ENCODE data around the gene TTLL6. TPM values are rescaled to one million over a fixed set of nuclear protein-coding genes. Genes with fewer than 3 reads are reported as not detected.

TTLL6 gene
- total and polyA plus RNA-seq, 4 donors: 0.02 to 0.08 TPM; not detected in 2

GRCh38 chr17:48759288-48759687 lies 57.7 kb downstream of the TTLL6 start:
- DNase-seq (ENCODE audit: low spot score): no peak

GRCh38 chr17:48757524-48757961 lies 59.5 kb downstream of the TTLL6 start:
- H3K9ac ChIP-seq (ENCODE audit: low read depth in 1 of 2, low read length in 2 of 2): no peak overlapping the region
- DNase-seq (ENCODE audit: low spot score): no peak
- H3K27me3 ChIP-seq (ENCODE audit: control insufficient read depth in 4 of 4, insufficient read depth in 4 of 4, low read length in 3 of 4): peaks cover 0 to 39% (median 9%) of the 10 kb centered on the region in 4 donors
- no peaks in the 10 kb centered on the region for H3K9me3 ChIP-seq (ENCODE audit: control insufficient read depth in 4 of 4, low read length in 3 of 4)
- peaks cover 2 to 7% (median 4%) of the 10 kb centered on the region in 4 donors for H3K4me1 ChIP-seq (ENCODE audit: control insufficient read depth in 4 of 4, insufficient read depth in 4 of 4, low read length in 3 of 4)
- H3K4me3 ChIP-seq (ENCODE audit: low read depth in 1 of 3, low read length in 3 of 3): no peak overlapping the region
- no peak for TF ChIP-seq HNF4G (IDR thresholded peaks at IDR 0.05)
- TF ChIP-seq RAD21 (IDR thresholded peaks at IDR 0.05): no peak
- no peak for TF ChIP-seq CTCF (IDR thresholded peaks at IDR 0.05; ENCODE audit: low read depth, low read length, missing input control)
- TF ChIP-seq HNF4A (conservative IDR thresholded peaks at IDR 0.05): no peak
- no peak overlapping the region for H3K27ac ChIP-seq (ENCODE audit: low read depth in 1 of 2, low read length in 2 of 2)
- WGBS: 56% methylated on average over 2 of the region's 2 CpGs
- no peaks in the 10 kb centered on the region for H3K36me3 ChIP-seq (ENCODE audit: control insufficient read depth in 4 of 4, insufficient read depth in 3 of 4, low read depth in 1 of 4, low read length in 3 of 4)

More at GRCh38 chr17:48759288-48759687, 57.7 kb downstream of the TTLL6 start:
- Histone ChIP-seq H3K27ac (ENCODE audit: low read depth in 1 of 2, low read length in 2 of 2) (no peak overlapping the region), H3K27me3 (ENCODE audit: control insufficient read depth in 4 of 4, insufficient read depth in 4 of 4, low read length in 3 of 4) (peaks cover 0 to 30% (median 4%) of the 10 kb centered on the region in 4 donors), H3K36me3 (ENCODE audit: control insufficient read depth in 4 of 4, insufficient read depth in 3 of 4, low read depth in 1 of 4, low read length in 3 of 4) (no peaks in the 10 kb centered on the region), H3K4me1 (ENCODE audit: control insufficient read depth in 4 of 4, insufficient read depth in 4 of 4, low read length in 3 of 4) (peaks cover 2 to 7% (median 4%) of the 10 kb centered on the region in 4 donors), H3K9me3 (ENCODE audit: control insufficient read depth in 4 of 4, low read length in 3 of 4) (no peaks in the 10 kb centered on the region), H3K4me3 (ENCODE audit: low read depth in 1 of 3, low read length in 3 of 3) (no peak overlapping the region), H3K9ac (ENCODE audit: low read depth in 1 of 2, low read length in 2 of 2) (no peak overlapping the region)
- TF ChIP-seq FOXA2 (IDR thresholded peaks at IDR 0.05) (no peak), SP1 (IDR thresholded peaks at IDR 0.05) (no peak), FOXA1 (IDR thresholded peaks at IDR 0.05) (no peak)

DNA sequence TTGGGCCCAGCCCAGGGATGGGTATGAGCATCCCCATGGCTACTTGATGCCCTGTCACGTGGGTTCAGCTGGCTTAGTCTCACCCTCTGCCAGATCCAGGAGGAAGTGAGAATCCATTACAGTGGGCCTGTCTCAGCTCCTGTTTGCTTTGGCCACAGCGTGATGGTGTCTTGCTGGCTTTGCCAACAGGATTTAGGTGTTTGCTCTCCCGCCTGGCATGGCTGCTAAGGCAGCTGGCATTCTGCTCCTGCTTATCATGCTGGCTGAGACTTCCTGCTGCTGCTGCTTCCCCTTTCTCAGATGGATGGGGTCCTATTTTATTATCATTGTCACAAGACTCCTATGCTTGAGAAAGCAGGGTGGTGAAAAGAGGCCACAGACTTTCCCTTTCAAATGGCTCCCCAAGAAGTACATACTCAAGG lies 60.2 kb downstream of the TTLL6 start:
- no peak for DNase-seq (ENCODE audit: low spot score)
- no peak overlapping the region for H3K27ac ChIP-seq (ENCODE audit: low read depth in 1 of 2, low read length in 2 of 2)

More for the DNA sequence above, 60.2 kb downstream of the TTLL6 start:
- H3K4me1 ChIP-seq (ENCODE audit: control insufficient read depth in 4 of 4, insufficient read depth in 4 of 4, low read length in 3 of 4): peaks cover 2 to 7% (median 4%) of the 10 kb centered on the region in 4 donors
- H3K4me3 ChIP-seq (ENCODE audit: low read depth in 1 of 3, low read length in 3 of 3): no peak overlapping the region
- 30% methylated on average over 3 of the region's 3 CpGs for WGBS
- TF ChIP-seq YY1 (IDR thresholded peaks at IDR 0.05) (no peak), FOXA2 (IDR thresholded peaks at IDR 0.05) (no peak), CTCF (IDR thresholded peaks at IDR 0.05; ENCODE audit: low read depth, low read length, missing input control) (no peak), HNF4G (IDR thresholded peaks at IDR 0.05) (no peak), NR2F2 (IDR thresholded peaks at IDR 0.05) (no peak), ZBTB33 (IDR thresholded peaks at IDR 0.05) (no peak), TAF1 (conservative IDR thresholded peaks at IDR 0.05) (no peak), MAX (IDR thresholded peaks at IDR 0.05) (no peak), FOXA1 (IDR thresholded peaks at IDR 0.05) (no peak), SP1 (IDR thresholded peaks at IDR 0.05) (no peak), GABPA (IDR thresholded peaks at IDR 0.05 in 1 of 2, conservative IDR thresholded peaks at IDR 0.05 in 1 of 2) (no peak), JUND (IDR thresholded peaks at IDR 0.05) (no peak), RAD21 (IDR thresholded peaks at IDR 0.05) (no peak), EGR1 (IDR thresholded peaks at IDR 0.05; ENCODE audit: low read depth in 2 of 2) (no peak), HNF4A (conservative IDR thresholded peaks at IDR 0.05) (no peak), RXRA (IDR thresholded peaks at IDR 0.05) (no peak)
- TF ChIP-seq, protein P1, sequence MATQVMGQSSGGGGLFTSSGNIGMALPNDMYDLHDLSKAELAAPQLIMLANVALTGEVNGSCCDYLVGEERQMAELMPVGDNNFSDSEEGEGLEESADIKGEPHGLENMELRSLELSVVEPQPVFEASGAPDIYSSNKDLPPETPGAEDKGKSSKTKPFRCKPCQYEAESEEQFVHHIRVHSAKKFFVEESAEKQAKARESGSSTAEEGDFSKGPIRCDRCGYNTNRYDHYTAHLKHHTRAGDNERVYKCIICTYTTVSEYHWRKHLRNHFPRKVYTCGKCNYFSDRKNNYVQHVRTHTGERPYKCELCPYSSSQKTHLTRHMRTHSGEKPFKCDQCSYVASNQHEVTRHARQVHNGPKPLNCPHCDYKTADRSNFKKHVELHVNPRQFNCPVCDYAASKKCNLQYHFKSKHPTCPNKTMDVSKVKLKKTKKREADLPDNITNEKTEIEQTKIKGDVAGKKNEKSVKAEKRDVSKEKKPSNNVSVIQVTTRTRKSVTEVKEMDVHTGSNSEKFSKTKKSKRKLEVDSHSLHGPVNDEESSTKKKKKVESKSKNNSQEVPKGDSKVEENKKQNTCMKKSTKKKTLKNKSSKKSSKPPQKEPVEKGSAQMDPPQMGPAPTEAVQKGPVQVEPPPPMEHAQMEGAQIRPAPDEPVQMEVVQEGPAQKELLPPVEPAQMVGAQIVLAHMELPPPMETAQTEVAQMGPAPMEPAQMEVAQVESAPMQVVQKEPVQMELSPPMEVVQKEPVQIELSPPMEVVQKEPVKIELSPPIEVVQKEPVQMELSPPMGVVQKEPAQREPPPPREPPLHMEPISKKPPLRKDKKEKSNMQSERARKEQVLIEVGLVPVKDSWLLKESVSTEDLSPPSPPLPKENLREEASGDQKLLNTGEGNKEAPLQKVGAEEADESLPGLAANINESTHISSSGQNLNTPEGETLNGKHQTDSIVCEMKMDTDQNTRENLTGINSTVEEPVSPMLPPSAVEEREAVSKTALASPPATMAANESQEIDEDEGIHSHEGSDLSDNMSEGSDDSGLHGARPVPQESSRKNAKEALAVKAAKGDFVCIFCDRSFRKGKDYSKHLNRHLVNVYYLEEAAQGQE (IDR thresholded peaks at IDR 0.05): no peak
- H3K36me3 ChIP-seq (ENCODE audit: control insufficient read depth in 4 of 4, insufficient read depth in 3 of 4, low read depth in 1 of 4, low read length in 3 of 4): no peaks in the 10 kb centered on the region
- H3K9me3 ChIP-seq (ENCODE audit: control insufficient read depth in 4 of 4, low read length in 3 of 4): no peaks in the 10 kb centered on the region
- peaks cover 0 to 46% (median 12%) of the 10 kb centered on the region in 4 donors for H3K27me3 ChIP-seq (ENCODE audit: control insufficient read depth in 4 of 4, insufficient read depth in 4 of 4, low read length in 3 of 4)
- no peak overlapping the region for H3K9ac ChIP-seq (ENCODE audit: low read depth in 1 of 2, low read length in 2 of 2)
